ENCODE results near the gene BLNK.

GRCh38 chr10:96168546-96168945 lies 102.8 kb downstream of the BLNK start:
- TF ChIP-seq CTCF (IDR thresholded peaks at IDR 0.05) (no peak), POLR2AphosphoS5 (IDR thresholded peaks at IDR 0.05) (no peak), EP300 (IDR thresholded peaks at IDR 0.05) (no peak), POLR2A (IDR thresholded peaks at IDR 0.05) (no peak)
